HFFc6 (cell line): Measurements from ENCODE around the gene LMBRD1. TPM values are rescaled to one million over a fixed set of nuclear protein-coding genes. Genes with fewer than 3 reads are reported as not detected.

ENCODE experiments used
- DNase-seq: peaks from one replicate; pipeline ENCODE4 v3.0.0-alpha.2; 2018
- H3K27ac Mint-ChIP-seq: 2 replicates; pipeline ENCODE4 v1.8.0; 2020; ENCODE audit warnings: mild to moderate bottlenecking, mixed read lengths
- H3K27me3 Mint-ChIP-seq: 2 replicates; pipeline ENCODE4 v1.8.0; 2021; ENCODE audit warnings: mild to moderate bottlenecking, moderate library complexity, mixed read lengths; ENCODE audit not compliant: insufficient read depth
- H3K36me3 Mint-ChIP-seq: 2 replicates; pipeline ENCODE4 v1.8.0; 2021; ENCODE audit warnings: low read depth, mixed read lengths
- H3K4me1 Mint-ChIP-seq: 2 replicates; pipeline ENCODE4 v1.8.0; 2020; ENCODE audit warnings: low read depth, mixed read lengths
- H3K4me3 Mint-ChIP-seq: 2 replicates; pipeline ENCODE4 v1.8.0; 2020; ENCODE audit warnings: mild to moderate bottlenecking, moderate library complexity, mixed read lengths
- H3K9me3 Mint-ChIP-seq: 2 replicates; pipeline ENCODE4 v1.8.0; 2020; ENCODE audit warnings: mild to moderate bottlenecking, mixed read lengths
- CTCF ChIP-seq: fragments of 200-600 bp; sonication (generic); IDR thresholded peaks from 2 replicates; pipeline ENCODE4 v1.5.0; 2021; ENCODE audit warnings: antibody characterized with exemption, mild to moderate bottlenecking
- long read RNA-seq: library from polyadenylated mRNA; unstranded; transcript quantifications from one replicate; pipeline ENCODE4 v2.0.0, GENCODE V29; 2019
- total RNA-seq, 6 experiments: library from RNA; stranded (reverse); fragmentation: NEBNext Ultra II Directional; extraction: Animal tissue kit (Norgen Biotek cat#: 25700); gene quantifications; 2 replicates in 1 of 6; 3 replicates in 5 of 6; pipeline ENCODE4 v1.2.3, GENCODE V29; 2021

LMBRD1 gene
- total RNA-seq = 10 to 100 TPM; 17.0 to 22.3 (median 21.4) TPM
- long read RNA-seq, transcript LMBRD1-202 (16 exons, 2,264 nt) = major isoform, 19 of 31 reads
- long read RNA-seq, partial matches to known transcripts = 7 of 31 reads
- long read RNA-seq, other reads (novel, unspliced or antisense) = 5 of 31 reads

GRCh38 chr6:69796642-69797390 is at the start of gene LMBRD1:
Gene LMBRD1 (minus strand): TSS chr6:69797010. CDS start chr6:69796881, 129 bp downstream.
- Mint-ChIP-seq H3K27ac (peak within 1 kb of the TSS; percentile 91), H3K27me3 (no peaks in the 10 kb centered on the region; the same call in 1 of the 2 replicates), H3K4me3 (peak within 1 kb of the TSS; percentile 96), H3K9me3 (no peaks in the 10 kb centered on the region), H3K4me1 (peaks cover 26% of the 10 kb centered on the region), H3K36me3 (no peaks in the 10 kb centered on the region)
- DNase-seq = peak; percentile 93
- peak; percentile 94 for TF ChIP-seq CTCF

GRCh38 chr6:69846312-69846711 is 49.5 kb upstream of the LMBRD1 start:
- Mint-ChIP-seq H3K4me3 (no peak overlapping the region), H3K27me3 (no peaks in the 10 kb centered on the region; the same call in 1 of the 2 replicates), H3K9me3 (no peaks in the 10 kb centered on the region), H3K36me3 (no peaks in the 10 kb centered on the region), H3K4me1 (no peaks in the 10 kb centered on the region), H3K27ac (no peak overlapping the region)
- DNase-seq = no peak
- TF ChIP-seq CTCF = no peak

- H3K4me3 Mint-ChIP-seq = no peak overlapping the region
- no peak for DNase-seq
- no peaks in the 10 kb centered on the region for H3K36me3 Mint-ChIP-seq
- no peaks in the 10 kb centered on the region for H3K4me1 Mint-ChIP-seq
- no peak for TF ChIP-seq CTCF
- H3K27ac Mint-ChIP-seq = no peak overlapping the region
- H3K9me3 Mint-ChIP-seq = no peaks in the 10 kb centered on the region
- no peaks in the 10 kb centered on the region; the same call in 1 of the 2 replicates for H3K27me3 Mint-ChIP-seq
Observed at GRCh38 chr6:69843189-69843588, 46.4 kb upstream of the LMBRD1 start.

GRCh38 chr6:69841862-69842261 is 45.1 kb upstream of the LMBRD1 start:
- DNase-seq = no peak
- Mint-ChIP-seq H3K9me3 (no peaks in the 10 kb centered on the region), H3K27ac (no peak overlapping the region), H3K4me1 (no peaks in the 10 kb centered on the region), H3K36me3 (no peaks in the 10 kb centered on the region), H3K4me3 (no peak overlapping the region), H3K27me3 (no peaks in the 10 kb centered on the region; the same call in 1 of the 2 replicates)
- TF ChIP-seq CTCF = no peak

- TF ChIP-seq CTCF = peak; percentile 79
- H3K4me1 Mint-ChIP-seq = no peaks in the 10 kb centered on the region
- 0 out of 2 replicates have a peak, but pooled peaks cover 2% of the 10 kb centered on the region for H3K27me3 Mint-ChIP-seq
- peak; percentile 37 for DNase-seq
- H3K36me3 Mint-ChIP-seq = no peaks in the 10 kb centered on the region
- no peak overlapping the region for H3K27ac Mint-ChIP-seq
- no peak overlapping the region for H3K4me3 Mint-ChIP-seq
- no peaks in the 10 kb centered on the region for H3K9me3 Mint-ChIP-seq
Observed at GRCh38 chr6:69835414-69836179, 38.8 kb upstream of the LMBRD1 start.
